ENCODE measurements around the gene ST6GALNAC6. TPM values are rescaled to one million over a fixed set of nuclear protein-coding genes. Genes with fewer than 3 reads are reported as not detected.

ST6GALNAC6 gene
- total RNA-seq, 4 donors from 2014 or later, result 37.7 to 133 (median 111) TPM

- Histone ChIP-seq H3K27ac (no peak overlapping the region), H3K4me3 (no peak overlapping the region), H3K36me3 (no peaks in the 10 kb centered on the region), H3K4me1 (peaks cover 0 to 20% of the 10 kb centered on the region in 2 donors), H3K27me3 (no peaks in the 10 kb centered on the region), H3K9me3 (no peaks in the 10 kb centered on the region)
- TF ChIP-seq CTCF (IDR thresholded peaks at IDR 0.05), result no peak
- TF ChIP-seq POLR2A (IDR thresholded peaks at IDR 0.05), result no peak
- intact Hi-C loops (cut with DNase I; ENCODE audit: low total_unique reads), result no loop called here
- no peak for DNase-seq
Measured at GRCh38 chr9:127908660-127908926, 9.2 kb upstream of the ST6GALNAC6 start.

- TF ChIP-seq CTCF (IDR thresholded peaks at IDR 0.05) (no peak), POLR2A (IDR thresholded peaks at IDR 0.05) (no peak)
- DNase-seq, result no peak
- H3K27ac ChIP-seq, result no peak overlapping the region
Measured at GRCh38 chr9:127907867-127908659, 8.7 kb upstream of the ST6GALNAC6 start.

DNA sequence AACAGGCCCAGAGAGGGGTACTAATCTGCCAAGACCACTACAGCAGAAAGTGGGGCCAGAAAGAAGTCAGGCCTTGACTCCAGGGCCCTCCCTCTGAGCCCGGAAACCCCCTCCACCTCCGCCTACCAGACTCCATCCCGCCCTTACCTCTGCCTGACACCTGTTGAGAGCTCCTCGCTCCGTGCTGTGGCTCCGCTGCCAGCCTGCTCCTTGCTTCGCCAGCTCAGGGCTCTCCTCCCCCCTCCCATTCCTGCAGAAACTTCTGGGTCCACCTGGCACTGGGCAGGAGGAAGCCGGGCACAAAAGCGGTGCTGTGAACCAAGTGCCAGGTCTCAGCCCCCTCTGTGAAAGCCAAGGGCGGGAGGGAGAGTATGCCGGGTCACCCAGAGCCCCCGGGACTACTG lies 6.4 kb upstream of the ST6GALNAC6 start:
- H3K9me3 ChIP-seq, result no peaks in the 10 kb centered on the region
- no peak for TF ChIP-seq CTCF (IDR thresholded peaks at IDR 0.05)
- TF ChIP-seq POLR2A (IDR thresholded peaks at IDR 0.05), result no peak
- peak overlapping the region; percentile 78 to 89 for H3K27ac ChIP-seq
- no peaks in the 10 kb centered on the region for H3K36me3 ChIP-seq
- peak in 1 of 2 donors; percentile 19 for DNase-seq
- H3K4me1 ChIP-seq, result peaks cover 0 to 23% of the 10 kb centered on the region in 2 donors
- no peaks in the 10 kb centered on the region for H3K27me3 ChIP-seq
- no peak overlapping the region for H3K4me3 ChIP-seq
- intact Hi-C loops (cut with DNase I; ENCODE audit: low total_unique reads), result no loop called here

More at GRCh38 chr9:127907867-127908659, 8.7 kb upstream of the ST6GALNAC6 start:
- Histone ChIP-seq H3K9me3 (no peaks in the 10 kb centered on the region), H3K36me3 (no peaks in the 10 kb centered on the region), H3K4me1 (peaks cover 0 to 23% of the 10 kb centered on the region in 2 donors), H3K27me3 (no peaks in the 10 kb centered on the region), H3K4me3 (no peak overlapping the region)
- intact Hi-C loops (cut with DNase I; ENCODE audit: low total_unique reads), result no loop called here

DNA sequence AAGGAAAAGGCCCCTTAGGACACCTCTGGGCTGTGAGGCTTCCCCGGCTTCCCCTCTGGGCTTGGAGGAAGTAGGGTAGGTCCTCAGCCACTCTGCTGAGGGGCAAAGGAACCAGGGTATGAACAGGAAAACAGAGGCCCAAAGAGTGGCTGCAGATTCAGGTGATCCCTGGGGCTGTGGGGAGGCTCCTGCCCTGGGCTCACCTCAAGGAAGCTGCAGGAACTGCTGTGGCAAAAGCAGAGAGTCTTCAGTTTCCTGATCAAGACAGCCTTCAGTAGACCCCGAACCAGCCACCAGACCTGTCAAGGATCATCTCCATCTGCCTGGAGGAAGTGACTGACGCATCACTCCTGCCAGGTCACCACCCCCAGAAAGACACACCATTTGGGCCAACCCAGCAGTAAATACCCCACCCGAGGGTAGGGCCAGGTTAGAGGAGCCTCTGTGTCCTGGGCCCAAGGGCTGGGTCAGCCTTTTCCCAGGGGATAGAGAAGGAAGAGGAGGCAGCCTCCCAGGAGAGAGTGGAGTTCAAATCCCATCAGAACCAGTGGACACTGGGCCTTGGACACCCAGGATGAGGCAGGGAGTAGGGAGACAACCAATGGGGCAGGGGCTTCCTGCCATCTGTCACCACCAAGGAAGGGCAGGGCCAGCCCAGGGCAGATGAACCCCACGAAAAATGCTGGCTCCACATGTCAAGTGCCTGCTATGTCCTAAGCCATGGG lies 5.8 kb upstream of the ST6GALNAC6 start:
- Histone ChIP-seq H3K4me1 (peaks cover 0 to 23% of the 10 kb centered on the region in 2 donors), H3K27ac (peak overlapping the region; percentile 78 to 89), H3K36me3 (no peaks in the 10 kb centered on the region), H3K27me3 (no peaks in the 10 kb centered on the region), H3K9me3 (no peaks in the 10 kb centered on the region), H3K4me3 (no peak overlapping the region)
- DNase-seq, result peak in 1 of 2 donors; percentile 18
- intact Hi-C loops (cut with DNase I; ENCODE audit: low total_unique reads), result no loop called here
- no peak for TF ChIP-seq POLR2A (IDR thresholded peaks at IDR 0.05)
- no peak for TF ChIP-seq CTCF (IDR thresholded peaks at IDR 0.05)

- no peak for TF ChIP-seq POLR2A (IDR thresholded peaks at IDR 0.05)
- TF ChIP-seq CTCF (IDR thresholded peaks at IDR 0.05), result no peak
- no peaks in the 10 kb centered on the region for H3K27me3 ChIP-seq
- H3K9me3 ChIP-seq, result no peaks in the 10 kb centered on the region
- no peaks in the 10 kb centered on the region for H3K36me3 ChIP-seq
- DNase-seq, result peak; percentile 62 to 70
- H3K4me1 ChIP-seq, result peaks cover 0 to 28% of the 10 kb centered on the region in 2 donors
- H3K4me3 ChIP-seq, result no peak overlapping the region
- peak overlapping the region; percentile 78 to 89 for H3K27ac ChIP-seq
- intact Hi-C loops (cut with DNase I; ENCODE audit: low total_unique reads), result no loop called here
Measured at GRCh38 chr9:127904561-127905003, 5.2 kb upstream of the ST6GALNAC6 start.
